K562 (cell line): Measurements from ENCODE around the gene ZBTB49. TPM values are rescaled to one million over a fixed set of nuclear protein-coding genes. Genes with fewer than 3 reads are reported as not detected.

Experiments used
- ARID4B ChIP-seq: sonication (generic); formaldehyde crosslinking; IDR thresholded peaks from 2 replicates; pipeline ENCODE4 v1.8.0; 2022; ENCODE audit warnings: mild to moderate bottlenecking, missing genetic modification reagents
- BRF1 ChIP-seq: IDR thresholded peaks from 3 replicates; pipeline ENCODE4 v1.6.1; 2011; ENCODE audit warnings: borderline replicate concordance, mild to moderate bottlenecking; ENCODE audit not compliant: insufficient read length; ENCODE audit errors: extremely low read depth
- FOXA1 ChIP-seq: fragments of 450-650 bp; IDR thresholded peaks from 2 replicates; pipeline ENCODE4 v1.6.1; 2016; ENCODE audit warnings: mild to moderate bottlenecking, borderline replicate concordance
- FOXA3 ChIP-seq, 2 experiments: fragments of 450-650 bp in 1 of 2; sonication (generic) in 1 of 2; formaldehyde crosslinking; IDR thresholded peaks in 1 of 2; conservative IDR thresholded peaks in 1 of 2; 2 replicates each; pipeline versions ENCODE4 v1.4.0 to v1.8.0; 2020 to 2022; ENCODE audit warnings: mild to moderate bottlenecking in 2 of 2, missing genetic modification reagents in 1 of 2
- FUS ChIP-seq: fragments of 200-400 bp; formaldehyde crosslinking; optimal IDR thresholded peaks from 2 replicates; pipeline ENCODE3; 2017; ENCODE audit warnings: low read depth, low read length
- ILK ChIP-seq: fragments of 450-650 bp; IDR thresholded peaks from 2 replicates; pipeline ENCODE4 v1.6.1; 2016; ENCODE audit warnings: missing genetic modification characterization, low read depth, mild to moderate bottlenecking, missing compliant biosample characterization, moderate library complexity, borderline replicate concordance
- MCM3 ChIP-seq: fragments of 450-650 bp; IDR thresholded peaks from 2 replicates; pipeline ENCODE4 v1.6.1; 2016
- NR3C1 ChIP-seq: sonication (generic); formaldehyde crosslinking; IDR thresholded peaks from 2 replicates; pipeline ENCODE4 v1.8.1; 2022; ENCODE audit warnings: missing genetic modification reagents
- POU5F1 ChIP-seq: fragments of 150-350 bp; IDR thresholded peaks from 2 replicates; pipeline ENCODE4 v1.6.1; 2014; ENCODE audit warnings: borderline replicate concordance, low read length, low read depth, mild to moderate bottlenecking; ENCODE audit not compliant: partially characterized antibody
- RBM39 ChIP-seq: fragments of 200-400 bp; formaldehyde crosslinking; optimal IDR thresholded peaks from 2 replicates; pipeline ENCODE3; 2018; ENCODE audit warnings: low read depth, low read length
- XRCC5 ChIP-seq: fragments of 200-400 bp; formaldehyde crosslinking; IDR thresholded peaks from 2 replicates; pipeline ENCODE4 v1.6.1; 2017; ENCODE audit warnings: low read depth, mild to moderate bottlenecking, low read length
- ZBED1 ChIP-seq: IDR thresholded peaks from 2 replicates; pipeline ENCODE4 v1.6.1; 2014
- ZNF174 ChIP-seq: fragments of 250-450 bp; sonication (Bioruptor Pico); IDR thresholded peaks from 2 replicates; pipeline ENCODE4 v1.4.0; 2020; ENCODE audit warnings: mild to moderate bottlenecking
- ZNF316 ChIP-seq: fragments of 450-650 bp; IDR thresholded peaks from 2 replicates; pipeline ENCODE4 v1.6.1; 2016
- ZNF407 ChIP-seq: fragments of 450-650 bp; IDR thresholded peaks from 2 replicates; pipeline ENCODE4 v1.6.1; 2016; ENCODE audit warnings: low read depth
- ZSCAN32 ChIP-seq: fragments of 450-650 bp; formaldehyde crosslinking; IDR thresholded peaks from 2 replicates; pipeline ENCODE4 v1.4.0; 2020; ENCODE audit warnings: mild to moderate bottlenecking, moderate library complexity
- polyA plus RNA-seq, 8 experiments: library from polyadenylated mRNA; depleted of rRNA in 4 of 8; stranded (reverse) in 5 of 8; unstranded in 3 of 8; fragments of >200 nt; fragmentation: Nextera tagmentation in 2 of 8; fragmentation: Illumina TruSeq in 1 of 8; extraction: Ambion mirVana in 2 of 8; extraction: Trizol in 1 of 8; gene quantifications; 2 replicates each; pipeline versions ENCODE4 v1.2.1 to v1.2.3, GENCODE V29; 2011 to 2014; ENCODE audit warnings: inconsistent platforms in 1 of 8, missing spikeins in 1 of 8
- total RNA-seq, 7 experiments: library from RNA; depleted of rRNA in 6 of 7; stranded (reverse); fragments of >200 nt in 6 of 7; fragmentation: Illumina TruSeq in 2 of 7; extraction: Trizol in 2 of 7; gene quantifications; 2 replicates each; pipeline versions ENCODE4 v1.2.1 to v1.2.3, GENCODE V29; 2011 to 2021; ENCODE audit warnings: low replicate concordance in 1 of 7

The ZBTB49 gene
- total and polyA plus RNA-seq, 9 of the 15 experiments (the other 6 are each of a cell fraction or from before 2014, with no cell fraction given), result 0.49 to 8.0 (median 4.2) TPM

- peak; percentile 96 for TF ChIP-seq ARID4B (CRISPR knock-in tag)
- TF ChIP-seq MCM3, result no peak
- TF ChIP-seq ILK (tag), result no peak
- TF ChIP-seq ZNF174 (CRISPR knock-in tag), result no peak
- no peak for TF ChIP-seq ZSCAN32 (CRISPR knock-in tag)
- TF ChIP-seq RBM39, result no peak
- TF ChIP-seq FOXA3 (CRISPR knock-in tag; conservative IDR thresholded peaks at IDR 0.05 in 1 of 2, IDR thresholded peaks at IDR 0.05 in 1 of 2), result no peak; a peak in 1 of 4 replicates
- no peak for TF ChIP-seq BRF1
- no peak for TF ChIP-seq ZNF407
- no peak for TF ChIP-seq ZNF316
- no peak for TF ChIP-seq XRCC5
- TF ChIP-seq FOXA1, result no peak
- no peak for TF ChIP-seq ZBED1
- TF ChIP-seq FUS, result no peak
- 0 out of 2 replicates have a peak, but pooled peaks have one; percentile 10 for TF ChIP-seq NR3C1 (CRISPR knock-in tag)
- no peak for TF ChIP-seq POU5F1
Observed at GRCh38 chr4:4289941-4290850, at the start of gene ZBTB49, which contains the start of gene LYAR (continued).
